Caco-2 (cell line): ENCODE results near the gene SMYD2. TPM values are rescaled to one million over a fixed set of nuclear protein-coding genes. Genes with fewer than 3 reads are reported as not detected.
A peak's percentile ranks its signal among the peaks of the same experiment; 100 is the strongest.

Source experiments
- BruUV-seq: library from RNA; stranded (reverse); fragments of 400-500 nt; replicated peaks from 2 replicates; lab custom pipeline; 2021; lab: Mats Ljungman, UMichigan
- CTCF ChIA-PET: fragments of 300-600 bp; sonication (Branson Sonifier 250); formaldehyde crosslinking; loops from one replicate; lab custom pipeline; 2022; ENCODE audit warnings: antibody characterized with exemption; lab: Charles Lee
- POLR2A ChIA-PET: fragments of 300-600 bp; sonication (Branson Sonifier 250); formaldehyde crosslinking; loops from one replicate; lab custom pipeline; 2022; ENCODE audit warnings: antibody characterized with exemption; lab: Charles Lee
- DNase-seq, 2 experiments: peaks; one replicate each; pipeline versions ENCODE4 v3.0.0 to v3.0.0-alpha.2; 2020 to 2022
- H3K27me3 ChIP-seq: replicated peaks from 2 replicates; pipeline ENCODE4 v1.6.0; 2011; ENCODE audit warnings: low read length; ENCODE audit not compliant: control insufficient read depth, insufficient read depth
- H3K36me3 ChIP-seq: 2 replicates; pipeline ENCODE4 v1.5.1; 2011; ENCODE audit warnings: low read length; ENCODE audit not compliant: control insufficient read depth, insufficient read depth
- H3K4me1 ChIP-seq: fragments of 250-450 bp; sonication (Bioruptor Pico); 2 replicates; pipeline ENCODE4 v1.5.1; 2020; ENCODE audit warnings: mild to moderate bottlenecking
- H3K4me3 ChIP-seq: 2 replicates; pipeline ENCODE4 v1.5.1; 2011; ENCODE audit warnings: low read depth, mild to moderate bottlenecking, control low read depth, low read length
- H3K9me3 ChIP-seq: fragments of 250-450 bp; sonication (Bioruptor Pico); 2 replicates; pipeline ENCODE4 v1.5.1; 2020; ENCODE audit warnings: mild to moderate bottlenecking, moderate library complexity
- H3K27ac Mint-ChIP-seq: one replicate; pipeline ENCODE4 v1.8.0; 2022; ENCODE audit warnings: mixed read lengths; ENCODE audit not compliant: unreplicated experiment
- H3K27me3 Mint-ChIP-seq: one replicate; pipeline ENCODE4 v1.8.0; 2022; ENCODE audit warnings: mixed read lengths; ENCODE audit not compliant: insufficient read depth, unreplicated experiment
- H3K36me3 Mint-ChIP-seq: one replicate; pipeline ENCODE4 v1.8.0; 2022; ENCODE audit warnings: mild to moderate bottlenecking, mixed read lengths; ENCODE audit not compliant: insufficient read depth, unreplicated experiment
- H3K4me1 Mint-ChIP-seq: one replicate; pipeline ENCODE4 v1.8.0; 2022; ENCODE audit warnings: low read depth, mixed read lengths; ENCODE audit not compliant: unreplicated experiment
- H3K4me3 Mint-ChIP-seq: one replicate; pipeline ENCODE4 v1.8.0; 2022; ENCODE audit warnings: mild to moderate bottlenecking, moderate library complexity, mixed read lengths; ENCODE audit not compliant: unreplicated experiment
- H3K9me3 Mint-ChIP-seq: one replicate; pipeline ENCODE4 v1.8.0; 2022; ENCODE audit warnings: mixed read lengths; ENCODE audit not compliant: unreplicated experiment
- intact Hi-C: fragments of 100-400 bp; cut with micrococcal nuclease; formaldehyde crosslinking; loops from one replicate; pipeline ENCODE4 v1.10.0; 2022; ENCODE audit not compliant: unreplicated experiment
- total RNA-seq: library from RNA; stranded (reverse); gene quantifications from 2 replicates; pipeline ENCODE4 v1.2.3, GENCODE V29; 2022
- TF ChIP-seq, protein P1 (sequence below), 2 experiments: fragments of 200-600 bp in 1 of 2; IDR thresholded peaks; 1 replicate in 1 of 2; 2 replicates in 1 of 2; pipeline versions ENCODE4 v1.5.1 to v1.8.0; 2011 to 2022; ENCODE audit warnings: antibody characterized with exemption in 1 of 2, control low read depth in 1 of 2, inconsistent platforms in 1 of 2, low read depth in 1 of 2, low read length in 1 of 2, mild to moderate bottlenecking in 1 of 2, moderate library complexity in 1 of 2; ENCODE audit not compliant: insufficient read depth in 1 of 2, severe bottlenecking in 1 of 2, unreplicated experiment in 1 of 2

Gene SMYD2
- total RNA-seq, 1 experiment from 2014 or later: 182 TPM

DNA sequence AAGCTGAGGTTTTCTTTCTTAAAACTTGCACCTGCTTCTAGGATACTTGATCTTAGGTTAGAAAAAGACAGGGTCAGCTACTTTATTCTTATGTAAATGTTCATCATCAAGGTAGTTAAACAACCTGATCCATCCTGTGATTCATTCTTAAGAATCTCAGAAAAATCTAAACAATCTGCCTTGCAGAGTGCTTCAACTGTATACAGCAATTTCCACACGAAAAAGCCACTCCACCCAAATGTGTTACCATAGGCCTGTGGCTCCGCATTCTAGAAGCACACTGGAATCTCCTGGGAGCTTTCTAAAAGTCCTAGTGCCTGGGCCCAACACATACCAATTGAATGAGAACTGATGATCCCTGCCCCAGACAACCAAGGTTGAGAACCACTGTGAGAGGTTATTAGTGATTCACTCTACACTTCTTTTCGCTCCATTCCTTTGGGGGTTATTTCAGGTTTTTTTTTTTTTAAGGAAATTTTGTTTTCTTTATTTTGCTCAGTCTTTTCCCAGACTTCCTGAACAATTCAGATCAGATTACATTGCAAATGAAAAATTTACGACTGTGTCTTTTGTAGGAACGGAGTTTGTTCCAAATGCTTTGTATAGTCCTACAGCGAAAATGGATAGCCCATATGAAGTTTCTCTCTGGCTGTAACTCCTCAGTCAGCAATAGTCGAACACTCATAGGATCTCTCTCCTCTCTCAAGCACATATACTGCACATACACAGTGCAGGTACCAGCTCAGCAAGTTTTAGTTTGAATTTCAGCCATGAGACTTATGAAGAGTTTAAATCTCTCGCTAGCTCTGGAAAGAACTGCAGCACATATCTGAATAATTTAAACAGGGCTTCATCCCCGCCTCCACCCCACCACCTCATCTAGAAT lies 16.1 kb downstream of the SMYD2 start:
- no peaks in the 10 kb centered on the region for H3K27me3 Mint-ChIP-seq
- Histone ChIP-seq H3K4me3 (no peak overlapping the region), H3K36me3 (no peaks in the 10 kb centered on the region), H3K4me1 (peaks cover 20% of the 10 kb centered on the region), H3K27me3 (no peaks in the 10 kb centered on the region), H3K9me3 (no peaks in the 10 kb centered on the region)
- intact Hi-C loops: loop anchor here (1.0 kb wide), 1 partner anchor 12 kb away; no protein-coding TSS in a partner anchor
- peaks cover 65% of the 10 kb centered on the region for H3K36me3 Mint-ChIP-seq
- no peaks in the 10 kb centered on the region for H3K9me3 Mint-ChIP-seq
- DNase-seq: no peak
- BruUV-seq: no TSS peak
- peak overlapping the region; percentile 7 for H3K27ac Mint-ChIP-seq
- ChIA-PET CTCF (no interaction called here), POLR2A (no interaction called here)
- H3K4me1 Mint-ChIP-seq: peaks cover 17% of the 10 kb centered on the region
- H3K4me3 Mint-ChIP-seq: no peak overlapping the region
- TF ChIP-seq, protein P1, sequence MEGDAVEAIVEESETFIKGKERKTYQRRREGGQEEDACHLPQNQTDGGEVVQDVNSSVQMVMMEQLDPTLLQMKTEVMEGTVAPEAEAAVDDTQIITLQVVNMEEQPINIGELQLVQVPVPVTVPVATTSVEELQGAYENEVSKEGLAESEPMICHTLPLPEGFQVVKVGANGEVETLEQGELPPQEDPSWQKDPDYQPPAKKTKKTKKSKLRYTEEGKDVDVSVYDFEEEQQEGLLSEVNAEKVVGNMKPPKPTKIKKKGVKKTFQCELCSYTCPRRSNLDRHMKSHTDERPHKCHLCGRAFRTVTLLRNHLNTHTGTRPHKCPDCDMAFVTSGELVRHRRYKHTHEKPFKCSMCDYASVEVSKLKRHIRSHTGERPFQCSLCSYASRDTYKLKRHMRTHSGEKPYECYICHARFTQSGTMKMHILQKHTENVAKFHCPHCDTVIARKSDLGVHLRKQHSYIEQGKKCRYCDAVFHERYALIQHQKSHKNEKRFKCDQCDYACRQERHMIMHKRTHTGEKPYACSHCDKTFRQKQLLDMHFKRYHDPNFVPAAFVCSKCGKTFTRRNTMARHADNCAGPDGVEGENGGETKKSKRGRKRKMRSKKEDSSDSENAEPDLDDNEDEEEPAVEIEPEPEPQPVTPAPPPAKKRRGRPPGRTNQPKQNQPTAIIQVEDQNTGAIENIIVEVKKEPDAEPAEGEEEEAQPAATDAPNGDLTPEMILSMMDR (IDR thresholded peaks at IDR 0.05; ENCODE audit: insufficient read depth in 1 of 2, low read depth in 1 of 2, low read length in 1 of 2, severe bottlenecking in 1 of 2, unreplicated experiment in 1 of 2): no peak

- ChIA-PET CTCF (interaction anchor here (0.9 to 1.8 kb wide), 2 partner anchors 28 to 32 kb away, joined by 3 to 5 read pairs; no protein-coding TSS in a partner anchor), POLR2A (no interaction called here)
- BruUV-seq: no TSS peak
- intact Hi-C loops: no loop called here
- H3K9me3 ChIP-seq: no peaks in the 10 kb centered on the region
- Mint-ChIP-seq H3K4me3 (no peak overlapping the region), H3K9me3 (no peaks in the 10 kb centered on the region), H3K27me3 (no peaks in the 10 kb centered on the region), H3K27ac (no peak overlapping the region), H3K36me3 (peaks cover 76% of the 10 kb centered on the region), H3K4me1 (peaks cover 18% of the 10 kb centered on the region)
- no peak for DNase-seq
- no peaks in the 10 kb centered on the region for H3K36me3 ChIP-seq
- H3K4me3 ChIP-seq: no peak overlapping the region
- no peaks in the 10 kb centered on the region for H3K27me3 ChIP-seq
- TF ChIP-seq, protein P1 (IDR thresholded peaks at IDR 0.05; ENCODE audit: insufficient read depth in 1 of 2, low read depth in 1 of 2, low read length in 1 of 2, severe bottlenecking in 1 of 2, unreplicated experiment in 1 of 2): no peak
- H3K4me1 ChIP-seq: peaks cover 15% of the 10 kb centered on the region
These were observed 19.3 kb downstream of the SMYD2 start for GRCh38 chr1:214300149-214300780.

DNA sequence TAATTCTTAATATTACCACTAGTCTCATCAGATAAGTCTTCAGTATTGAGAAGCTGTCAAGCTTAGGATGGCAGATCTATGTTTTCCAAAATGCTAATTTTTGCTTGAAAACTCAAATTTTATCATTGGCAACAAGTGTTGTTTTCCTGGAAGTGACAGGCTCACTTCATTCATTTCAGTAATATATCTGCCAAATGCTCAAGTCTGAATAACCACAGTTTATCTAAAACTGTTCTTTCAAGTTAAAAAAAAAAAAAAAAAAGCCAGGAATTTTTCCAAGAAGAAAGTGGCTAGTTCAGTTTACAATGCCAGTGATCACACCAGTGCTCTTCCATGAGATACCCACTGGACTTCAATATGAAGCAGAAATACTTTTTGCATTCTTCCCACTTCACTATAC lies 20.6 kb downstream of the SMYD2 start:
- H3K4me3 Mint-ChIP-seq: no peak overlapping the region
- H3K27ac Mint-ChIP-seq: no peak overlapping the region
- Histone ChIP-seq H3K9me3 (no peaks in the 10 kb centered on the region), H3K4me1 (peaks cover 3% of the 10 kb centered on the region; the same call in 1 of the 2 replicates), H3K27me3 (no peaks in the 10 kb centered on the region), H3K36me3 (no peaks in the 10 kb centered on the region), H3K4me3 (no peak overlapping the region)
- H3K36me3 Mint-ChIP-seq: peaks cover 81% of the 10 kb centered on the region
- H3K4me1 Mint-ChIP-seq: peaks cover 13% of the 10 kb centered on the region
- ChIA-PET CTCF (no interaction called here), POLR2A (no interaction called here)
- no peaks in the 10 kb centered on the region for H3K9me3 Mint-ChIP-seq
- DNase-seq: no peak
- TF ChIP-seq, protein P1 (IDR thresholded peaks at IDR 0.05; ENCODE audit: insufficient read depth in 1 of 2, low read depth in 1 of 2, low read length in 1 of 2, severe bottlenecking in 1 of 2, unreplicated experiment in 1 of 2): no peak
- no TSS peak for BruUV-seq
- intact Hi-C loops: no loop called here
- no peaks in the 10 kb centered on the region for H3K27me3 Mint-ChIP-seq
